Measurements from ENCODE around the gene IVD.
A peak's percentile ranks its signal among the peaks of the same experiment; 100 is the strongest.

IVD gene

DNA sequence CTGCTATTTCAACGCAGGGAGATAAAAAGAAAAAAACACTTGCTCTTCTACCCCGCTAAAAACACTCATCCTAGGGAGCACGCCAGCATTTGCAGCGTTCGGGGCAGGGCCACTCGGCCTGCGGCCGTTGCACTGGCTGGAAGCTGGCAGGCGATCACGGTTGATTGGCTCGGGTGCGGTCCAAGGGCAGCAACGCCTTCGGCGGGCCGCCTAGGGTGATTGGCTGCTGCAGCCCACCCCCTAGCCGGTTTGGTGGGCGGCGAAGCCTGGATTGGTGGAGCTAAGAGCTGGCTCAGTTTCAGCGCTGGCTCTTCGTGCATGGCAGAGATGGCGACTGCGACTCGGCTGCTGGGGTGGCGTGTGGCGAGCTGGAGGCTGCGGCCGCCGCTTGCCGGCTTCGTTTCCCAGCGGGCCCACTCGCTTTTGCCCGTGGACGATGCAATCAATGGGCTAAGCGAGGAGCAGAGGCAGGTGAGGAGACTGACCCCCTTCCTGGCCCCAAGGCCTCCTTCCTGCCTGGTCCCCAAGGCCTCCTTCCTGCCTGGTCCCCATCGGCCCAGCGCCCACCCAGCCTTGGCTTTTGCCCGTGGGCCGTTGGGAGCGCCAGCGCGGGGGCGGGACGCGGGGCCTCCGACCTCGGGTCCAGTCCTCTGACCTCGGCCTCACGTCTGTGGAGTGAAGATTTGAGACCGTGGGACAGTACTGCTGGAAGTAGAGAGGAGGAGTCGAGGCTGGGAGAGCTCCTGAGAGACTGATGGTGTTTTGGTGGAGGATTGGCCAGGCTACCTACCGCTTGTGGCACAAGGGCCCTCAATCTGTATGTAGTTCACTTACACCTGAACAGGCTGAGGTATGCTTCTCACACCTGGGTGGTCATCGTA is at the start of gene IVD:
IVD (plus strand) TSS at position 295 of the 881 bp plus-strand sequence; CDS start at position 328, 33 bp downstream.
- peak; percentile 66 for DNase-seq

- DNase-seq = no peak
Measured at GRCh38 chr15:40355976-40356585, 49.5 kb upstream of the IVD start.

GRCh38 chr15:40357246-40357645 is 48.3 kb upstream of the IVD start:
- DNase-seq = no peak

DNA sequence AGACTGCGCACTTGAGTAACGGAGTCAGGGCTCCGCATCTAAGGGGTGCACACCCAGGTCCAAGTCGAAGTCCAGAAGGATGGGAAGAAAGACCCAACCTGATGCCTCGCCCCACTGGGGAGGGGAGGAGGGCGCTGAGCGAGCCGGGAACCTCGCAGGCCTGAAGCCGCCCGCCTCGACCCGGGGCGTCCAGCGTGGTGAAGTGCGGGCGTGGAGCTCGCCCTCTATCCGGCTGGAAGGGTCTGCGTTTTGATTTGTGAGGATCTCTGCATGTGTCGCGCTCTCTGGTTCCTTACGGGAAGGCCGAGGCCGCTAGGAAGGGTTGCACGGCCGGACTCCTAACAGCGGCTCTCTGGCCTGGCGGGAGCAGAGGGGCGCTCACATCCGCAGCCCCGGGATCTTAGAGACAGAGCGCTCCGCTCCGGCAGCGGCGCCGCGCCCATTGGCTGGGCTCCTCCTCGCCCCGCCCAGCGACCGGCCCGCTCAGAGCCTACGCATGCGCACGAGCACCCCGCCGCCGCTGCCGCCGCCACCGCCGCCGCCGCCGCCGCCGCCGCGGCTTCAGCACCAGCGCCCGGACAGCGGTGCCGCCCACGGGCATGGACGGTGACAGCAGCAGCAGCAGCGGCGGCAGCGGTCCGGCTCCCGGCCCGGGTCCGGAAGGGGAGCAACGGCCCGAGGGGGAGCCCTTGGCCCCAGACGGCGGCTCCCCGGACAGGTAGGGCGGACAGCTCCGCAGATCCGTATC is 47.7 kb upstream of the IVD start, which contains the start of gene DISP2:
DISP2 (plus strand) TSS at position 497 of the 748 bp plus-strand sequence; CDS start at position 600, 103 bp downstream.
- DNase-seq = peak; percentile 13

- DNase-seq = no peak
Measured at GRCh38 chr15:40358471-40359353, 46.9 kb upstream of the IVD start.

DNA sequence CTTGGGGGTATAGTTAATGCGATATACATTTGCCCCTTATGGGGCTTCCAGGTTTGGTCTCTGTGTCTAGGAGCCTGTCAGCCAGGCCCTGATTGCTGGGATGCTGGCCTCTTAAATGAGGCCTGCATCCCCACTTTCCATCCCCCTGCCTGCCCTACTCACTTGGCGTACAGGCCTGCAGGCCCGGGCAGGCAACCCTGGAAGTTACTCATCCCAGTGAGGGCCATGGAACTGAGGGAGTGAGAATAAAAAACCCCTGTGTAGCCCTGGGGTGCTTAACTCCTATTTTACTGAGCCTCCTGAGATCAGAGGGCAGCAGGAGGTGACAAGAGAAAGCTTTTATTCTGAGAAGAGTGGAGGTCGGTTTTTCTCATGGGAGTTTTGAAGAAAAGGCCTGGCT is 45.6 kb upstream of the IVD start:
- DNase-seq = no peak

- DNase-seq = no peak
Measured at GRCh38 chr15:40361640-40362039, 44.0 kb upstream of the IVD start.

DNA sequence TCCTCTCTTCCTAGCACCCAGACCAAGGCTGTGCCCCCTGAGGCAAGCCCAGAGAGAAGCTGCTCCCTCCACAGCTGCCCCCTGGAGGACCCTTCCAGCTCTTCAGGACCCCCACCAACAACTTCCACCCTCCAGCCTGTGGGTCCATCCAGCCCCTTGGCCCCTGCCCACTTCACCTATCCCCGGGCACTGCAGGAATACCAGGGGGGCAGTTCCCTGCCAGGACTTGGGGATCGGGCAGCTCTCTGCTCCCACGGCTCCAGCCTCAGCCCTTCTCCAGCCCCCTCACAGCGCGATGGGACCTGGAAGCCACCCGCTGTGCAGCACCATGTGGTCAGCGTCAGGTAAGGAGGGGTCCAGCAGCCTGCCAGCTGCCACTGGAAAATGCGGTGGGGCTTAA is 42.0 kb upstream of the IVD start:
- no peak for DNase-seq

GRCh38 chr15:40364251-40364650 is 41.3 kb upstream of the IVD start:
- DNase-seq = no peak

GRCh38 chr15:40365016-40365415 is 40.6 kb upstream of the IVD start:
- DNase-seq = no peak

- no peak for DNase-seq
Measured at GRCh38 chr15:40365624-40366456, 39.8 kb upstream of the IVD start.

DNA sequence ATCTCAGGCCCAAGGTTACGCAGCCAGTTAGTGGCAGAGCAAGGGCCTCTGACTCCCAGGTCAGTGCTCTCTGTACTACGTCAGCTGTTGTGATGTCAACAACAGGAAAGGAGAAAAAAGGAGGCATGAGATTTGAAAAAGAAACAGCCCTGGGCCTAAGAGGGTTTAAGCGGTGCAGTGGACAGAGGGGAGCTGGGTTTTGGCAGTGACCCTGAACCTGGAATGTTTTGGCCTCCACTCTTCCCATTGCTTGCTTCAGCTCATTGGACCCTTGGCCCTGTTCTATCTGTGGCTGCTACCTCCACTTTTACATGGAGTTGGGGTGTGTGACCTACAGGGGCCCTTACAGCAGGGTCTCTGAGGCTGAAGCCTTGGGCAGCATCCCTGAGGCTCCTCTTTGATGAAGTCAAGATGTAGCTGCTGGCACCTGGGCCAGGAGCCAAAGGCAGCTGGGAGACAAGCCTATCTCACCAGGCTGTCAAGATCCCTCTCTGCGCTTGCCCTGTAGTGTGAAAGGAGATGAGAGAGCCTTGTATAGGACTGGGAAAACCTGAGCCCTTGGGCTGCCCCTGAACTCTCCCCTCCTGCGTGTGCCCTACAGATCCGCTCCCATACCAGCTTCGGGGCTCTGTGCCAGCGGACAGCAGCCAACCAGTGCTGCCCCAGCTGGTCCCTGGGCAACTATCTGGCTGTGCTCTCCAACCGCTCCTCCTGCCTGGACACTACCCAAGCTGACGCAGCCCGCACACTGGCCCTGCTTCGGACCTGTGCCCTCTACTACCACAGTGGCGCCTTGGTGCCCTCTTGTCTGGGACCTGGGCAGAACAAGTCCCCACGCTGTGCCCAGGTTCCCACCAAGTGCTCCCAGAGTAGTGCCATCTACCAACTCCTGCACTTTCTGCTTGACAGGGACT is 38.9 kb upstream of the IVD start:
- no peak for DNase-seq

DNA sequence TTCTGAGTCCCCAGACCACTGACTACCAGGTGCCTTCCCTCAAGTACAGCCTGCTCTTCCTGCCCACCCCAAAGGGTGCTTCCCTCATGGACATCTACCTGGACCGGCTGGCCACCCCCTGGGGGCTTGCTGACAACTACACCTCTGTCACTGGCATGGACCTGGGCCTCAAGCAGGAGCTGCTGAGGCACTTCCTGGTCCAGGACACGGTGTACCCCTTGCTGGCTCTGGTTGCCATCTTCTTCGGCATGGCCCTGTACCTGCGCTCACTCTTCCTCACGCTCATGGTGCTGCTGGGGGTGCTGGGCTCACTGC is 38.3 kb upstream of the IVD start:
- no peak for DNase-seq

GRCh38 chr15:40367686-40368611 is 37.6 kb upstream of the IVD start:
- DNase-seq = peak; percentile 60

GRCh38 chr15:40368719-40369473 is 36.7 kb upstream of the IVD start:
- no peak for DNase-seq

DNA sequence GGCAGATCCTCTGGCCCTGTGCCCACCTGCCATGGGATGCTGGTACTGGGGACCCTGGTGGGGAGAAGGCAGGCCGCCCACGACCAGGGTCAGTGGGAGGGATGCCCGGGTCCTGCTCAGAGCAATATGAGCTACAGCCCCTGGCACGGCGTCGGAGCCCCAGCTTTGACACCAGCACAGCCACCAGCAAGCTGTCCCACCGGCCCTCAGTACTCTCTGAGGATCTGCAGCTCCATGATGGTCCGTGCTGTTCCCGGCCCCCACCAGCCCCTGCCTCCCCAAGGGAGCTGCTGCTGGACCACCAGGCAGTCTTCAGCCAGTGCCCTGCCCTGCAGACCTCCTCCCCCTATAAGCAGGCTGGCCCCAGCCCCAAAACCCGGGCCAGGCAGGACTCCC is 36.1 kb upstream of the IVD start:
- no peak for DNase-seq

GRCh38 chr15:40369971-40370370 is 35.6 kb upstream of the IVD start:
- DNase-seq = no peak

GRCh38 chr15:40372981-40373380 is 32.6 kb upstream of the IVD start:
- DNase-seq = no peak

DNA sequence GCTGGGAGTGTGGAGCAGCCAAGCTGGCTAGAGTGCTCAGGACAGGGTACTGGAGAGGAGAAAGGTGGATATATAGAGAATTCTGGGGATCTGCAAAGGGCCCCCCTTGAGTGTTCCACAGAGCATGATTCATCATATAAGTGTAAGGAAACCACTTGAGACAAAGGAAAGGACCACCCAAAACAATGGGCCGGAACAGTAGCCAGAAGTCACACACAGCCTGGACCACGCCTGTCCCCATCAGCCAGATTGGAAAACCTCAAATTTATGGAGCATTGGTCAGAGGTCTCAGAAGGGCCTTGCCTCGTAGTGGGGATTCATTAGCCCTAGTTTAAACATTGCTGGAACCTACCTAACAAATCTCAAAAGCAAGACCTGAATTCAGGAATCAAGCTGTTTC is 28.0 kb upstream of the IVD start:
- no peak for DNase-seq
